PFSK-1 (cell line): ENCODE results near the gene KLHL13.

Experiments used
- FOXP2 ChIP-seq: optimal IDR thresholded peaks from 2 replicates; pipeline ENCODE3; 2011; ENCODE audit warnings: borderline replicate concordance, control low read depth, inconsistent platforms; ENCODE audit not compliant: insufficient read depth; ENCODE audit errors: extremely low read length, extremely low read depth
- POLR2AphosphoS5 ChIP-seq: IDR thresholded peaks from 2 replicates; pipeline ENCODE4 v1.6.1; 2012; ENCODE audit warnings: low read depth, mild to moderate bottlenecking, control low read depth, low read length, moderate library complexity
- SIN3A ChIP-seq: IDR thresholded peaks from 2 replicates; pipeline ENCODE4 v1.6.1; 2012; ENCODE audit warnings: mild to moderate bottlenecking, low read length, moderate library complexity, borderline replicate concordance; ENCODE audit not compliant: insufficient read depth
- TAF1 ChIP-seq: IDR thresholded peaks from 2 replicates; pipeline ENCODE4 v1.6.1; 2012; ENCODE audit warnings: low read length, control low read depth, borderline replicate concordance; ENCODE audit not compliant: insufficient read depth
- TF ChIP-seq, protein P1 (sequence below), 2 experiments: IDR thresholded peaks; 2 replicates each; pipeline versions ENCODE4 v1.6.1 to v1.8.0; 2011 to 2012; ENCODE audit warnings: low read depth in 2 of 2, low read length in 2 of 2, control low read depth in 1 of 2, inconsistent platforms in 1 of 2, mild to moderate bottlenecking in 1 of 2, moderate library complexity in 1 of 2; ENCODE audit not compliant: insufficient read depth in 1 of 2

GRCh38 chrX:117957128-117957527 is 159.5 kb downstream of the KLHL13 start:
- TF ChIP-seq, protein P1, sequence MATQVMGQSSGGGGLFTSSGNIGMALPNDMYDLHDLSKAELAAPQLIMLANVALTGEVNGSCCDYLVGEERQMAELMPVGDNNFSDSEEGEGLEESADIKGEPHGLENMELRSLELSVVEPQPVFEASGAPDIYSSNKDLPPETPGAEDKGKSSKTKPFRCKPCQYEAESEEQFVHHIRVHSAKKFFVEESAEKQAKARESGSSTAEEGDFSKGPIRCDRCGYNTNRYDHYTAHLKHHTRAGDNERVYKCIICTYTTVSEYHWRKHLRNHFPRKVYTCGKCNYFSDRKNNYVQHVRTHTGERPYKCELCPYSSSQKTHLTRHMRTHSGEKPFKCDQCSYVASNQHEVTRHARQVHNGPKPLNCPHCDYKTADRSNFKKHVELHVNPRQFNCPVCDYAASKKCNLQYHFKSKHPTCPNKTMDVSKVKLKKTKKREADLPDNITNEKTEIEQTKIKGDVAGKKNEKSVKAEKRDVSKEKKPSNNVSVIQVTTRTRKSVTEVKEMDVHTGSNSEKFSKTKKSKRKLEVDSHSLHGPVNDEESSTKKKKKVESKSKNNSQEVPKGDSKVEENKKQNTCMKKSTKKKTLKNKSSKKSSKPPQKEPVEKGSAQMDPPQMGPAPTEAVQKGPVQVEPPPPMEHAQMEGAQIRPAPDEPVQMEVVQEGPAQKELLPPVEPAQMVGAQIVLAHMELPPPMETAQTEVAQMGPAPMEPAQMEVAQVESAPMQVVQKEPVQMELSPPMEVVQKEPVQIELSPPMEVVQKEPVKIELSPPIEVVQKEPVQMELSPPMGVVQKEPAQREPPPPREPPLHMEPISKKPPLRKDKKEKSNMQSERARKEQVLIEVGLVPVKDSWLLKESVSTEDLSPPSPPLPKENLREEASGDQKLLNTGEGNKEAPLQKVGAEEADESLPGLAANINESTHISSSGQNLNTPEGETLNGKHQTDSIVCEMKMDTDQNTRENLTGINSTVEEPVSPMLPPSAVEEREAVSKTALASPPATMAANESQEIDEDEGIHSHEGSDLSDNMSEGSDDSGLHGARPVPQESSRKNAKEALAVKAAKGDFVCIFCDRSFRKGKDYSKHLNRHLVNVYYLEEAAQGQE (IDR thresholded peaks at IDR 0.05; ENCODE audit: insufficient read depth in 1 of 2, low read depth in 2 of 2, low read length in 2 of 2) = no peak
- TF ChIP-seq POLR2AphosphoS5 (no peak), TAF1 (no peak), FOXP2 (no peak), SIN3A (no peak)
